Spleen (tissue), 11 donors: Measurements from ENCODE around the gene FDXR. TPM values are rescaled to one million over a fixed set of nuclear protein-coding genes. Genes with fewer than 3 reads are reported as not detected.

Source experiments
- DNase-seq: peaks from one replicate; pipeline ENCODE4 v3.0.0-alpha.2; 2020
- H3K27ac ChIP-seq, 8 donors: fragments of 200-600 bp; sonication (generic) in 7 of 8; 1 replicate in 4 of 8; 2 replicates in 4 of 8; pipeline versions ENCODE4 v1.5.0 to v1.8.0; 2016 to 2021; ENCODE audit warnings: inconsistent platforms in 4 of 8, mild to moderate bottlenecking in 4 of 8, moderate library complexity in 1 of 8
- H3K27me3 ChIP-seq, 7 donors: fragments of 200-600 bp; sonication (generic) in 6 of 7; replicated peaks in 1 of 7; 1 replicate in 4 of 7; 2 replicates in 3 of 7; pipeline versions ENCODE4 v1.5.0 to v1.8.0; 2016 to 2021; ENCODE audit warnings: inconsistent platforms in 3 of 7, mild to moderate bottlenecking in 1 of 7
- H3K36me3 ChIP-seq, 6 donors: fragments of 200-600 bp; sonication (generic) in 5 of 6; 1 replicate in 4 of 6; 2 replicates in 2 of 6; pipeline versions ENCODE4 v1.5.0 to v1.8.0; 2016 to 2021; ENCODE audit warnings: inconsistent platforms in 2 of 6
- H3K4me1 ChIP-seq, 6 donors: fragments of 200-600 bp; sonication (generic) in 5 of 6; 1 replicate in 3 of 6; 2 replicates in 3 of 6; pipeline versions ENCODE4 v1.5.0 to v1.8.0; 2016 to 2021; ENCODE audit warnings: inconsistent platforms in 3 of 6
- H3K4me3 ChIP-seq, 8 donors: fragments of 200-600 bp; sonication (generic) in 7 of 8; 1 replicate in 4 of 8; 2 replicates in 4 of 8; pipeline versions ENCODE4 v1.5.0 to v1.8.0; 2016 to 2021; ENCODE audit warnings: inconsistent platforms in 4 of 8, mild to moderate bottlenecking in 4 of 8, moderate library complexity in 2 of 8
- H3K9me3 ChIP-seq, 8 donors: fragments of 200-600 bp; sonication (generic) in 7 of 8; 1 replicate in 4 of 8; 2 replicates in 4 of 8; pipeline versions ENCODE4 v1.5.0 to v1.8.0; 2016 to 2021; ENCODE audit warnings: inconsistent platforms in 4 of 8
- CTCF ChIP-seq, 11 experiments: fragments of 200-600 bp in 7 of 11; fragments of 450-650 bp in 4 of 11; sonication (generic) in 4 of 11; IDR thresholded peaks in 8 of 11; conservative IDR thresholded peaks in 3 of 11; 1 replicate in 7 of 11; 2 replicates in 4 of 11; pipeline versions ENCODE4 v1.4.0 to v1.8.0; 2016 to 2021; ENCODE audit warnings: antibody characterized with exemption in 11 of 11, inconsistent platforms in 4 of 11, mild to moderate bottlenecking in 1 of 11
- POLR2A ChIP-seq, 3 donors: fragments of 450-650 bp; IDR thresholded peaks; one replicate each; pipeline ENCODE4 v1.5.1; 2017; ENCODE audit warnings: antibody characterized with exemption in 3 of 3, mild to moderate bottlenecking in 1 of 3
- POLR2AphosphoS5 ChIP-seq, 3 donors: sonication (generic); formaldehyde crosslinking; IDR thresholded peaks; one replicate each; pipeline ENCODE4 v1.5.1; 2017; ENCODE audit warnings: antibody characterized with exemption in 3 of 3
- WGBS, 5 donors: extraction: QIAGEN DNeasy Blood & Tissue Kit in 3 of 5; methylation state at CpG; one replicate each; pipeline versions ENCODE4 v1.1.5 to v1.1.7; 2013 to 2018; 5-methylcytosine and 5-hydroxymethylcytosine counted together
- intact Hi-C: fragments of 100-400 bp; cut with DNase I; formaldehyde crosslinking; loops from one replicate; pipeline ENCODE4 v1.15.0; 2023; ENCODE audit warnings: low total_unique reads
- polyA plus RNA-seq, 3 donors: library from polyadenylated mRNA; stranded (reverse); fragments of 200-250 nt; gene quantifications; one replicate each; pipeline ENCODE4 v1.2.1, GENCODE V29; 2013
- total RNA-seq, 7 donors: library from RNA; depleted of rRNA in 3 of 7; stranded (reverse); fragments of >200 nt in 3 of 7; fragmentation: NEBNext Ultra II Directional in 4 of 7; extraction: Animal tissue kit (Norgen Biotek cat#: 25700) in 4 of 7; gene quantifications; one replicate each; pipeline versions ENCODE4 v1.1.0 to v1.2.1, GENCODE V29; 2016 to 2021
- donor health status: healthy with polysubstance abuse.
- donor health status: DM: no; HTN: no; CAD: no; lungs with moderate emphysema.
- donor health status: DM: no; HTN: no; CAD: no.
- donor health status: Bipolar disorder and iron deficiency.
- donor health status: healthy.
- donor health status: DM: no; HTN: no; CAD: no.
- donor health status: DM: yes; HTN: yes; CAD: no.

Gene FDXR
- total and polyA plus RNA-seq, 10 donors, result 13.6 to 114 (median 40.9) TPM

GRCh38 chr17:74842146-74842598 is 30.6 kb downstream of the FDXR start:
- Histone ChIP-seq H3K36me3 (peaks cover 0 to 21% (median 5%) of the 10 kb centered on the region in 6 donors), H3K4me1 (peaks cover 14 to 37% (median 31%) of the 10 kb centered on the region in 6 donors), H3K27ac (peak overlapping the region in 2 of 8 donors; percentile 28 to 55), H3K27me3 (peaks cover 0 to 40% (median 0%) of the 10 kb centered on the region in 7 donors), H3K9me3 (no peaks in the 10 kb centered on the region), H3K4me3 (peak overlapping the region in 6 of 8 donors; percentile 14 to 70 (median 36))
- no peak for DNase-seq
- intact Hi-C loops, result no loop called here
- TF ChIP-seq CTCF (IDR thresholded peaks at IDR 0.05 in 8 of 11, conservative IDR thresholded peaks at IDR 0.05 in 3 of 11), result no peak
- no peak for TF ChIP-seq POLR2A (IDR thresholded peaks at IDR 0.05)
- no peak for TF ChIP-seq POLR2AphosphoS5 (IDR thresholded peaks at IDR 0.05)
- 79 to 84% (median 80%) methylated on average over 3 to 8 of the region's 8 CpGs for WGBS, 5 donors

DNA sequence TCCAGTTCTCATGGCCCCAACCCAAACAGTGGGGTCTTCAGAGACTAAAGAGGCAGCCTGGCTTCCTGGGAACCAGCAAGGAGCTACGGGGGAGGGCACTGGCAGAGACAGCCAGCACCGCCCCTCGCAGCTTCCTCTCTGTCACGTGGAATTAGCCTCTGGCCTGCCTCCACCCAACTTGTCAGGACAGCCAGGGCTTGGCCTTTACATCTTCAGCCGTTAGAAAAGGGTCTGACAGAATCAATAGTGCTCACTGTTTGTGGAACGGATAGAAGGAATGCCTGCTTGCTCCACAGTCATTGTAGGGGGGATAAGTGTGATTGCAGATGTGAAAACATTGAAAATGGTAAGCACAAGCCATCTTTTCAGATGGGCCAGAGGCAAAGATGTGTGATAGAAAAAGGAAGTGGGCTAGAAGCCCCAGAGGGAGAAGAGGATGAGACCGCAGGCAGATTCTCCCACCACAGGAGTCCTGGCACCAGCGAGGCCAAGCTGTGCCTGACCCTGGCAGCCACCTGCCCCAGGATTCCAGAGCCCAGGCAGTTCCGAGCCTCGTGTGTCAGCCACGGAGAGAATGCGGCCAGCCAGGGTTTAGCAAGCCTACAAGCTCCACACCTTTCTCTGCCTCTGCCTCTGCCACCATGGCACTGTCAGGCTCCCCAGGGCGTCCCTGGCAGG is 31.7 kb downstream of the FDXR start:
- TF ChIP-seq CTCF (IDR thresholded peaks at IDR 0.05 in 8 of 11, conservative IDR thresholded peaks at IDR 0.05 in 3 of 11) (no peak), POLR2A (IDR thresholded peaks at IDR 0.05) (no peak), POLR2AphosphoS5 (IDR thresholded peaks at IDR 0.05) (peak in 2 of 3 donors; percentile 7 to 34)
- H3K4me3 ChIP-seq, result no peak overlapping the region
- peaks cover 14 to 37% (median 31%) of the 10 kb centered on the region in 6 donors for H3K4me1 ChIP-seq
- H3K9me3 ChIP-seq, result no peaks in the 10 kb centered on the region
- no peak for DNase-seq
- intact Hi-C loops, result no loop called here
- peak overlapping the region in 5 of 8 donors; percentile 47 to 66 (median 55) for H3K27ac ChIP-seq
- H3K27me3 ChIP-seq, result peaks cover 0 to 40% (median 0%) of the 10 kb centered on the region in 7 donors
- WGBS, 5 donors, result 34 to 39% (median 35%) methylated on average over 13 of the region's 13 CpGs
- peaks cover 0 to 32% (median 16%) of the 10 kb centered on the region in 6 donors for H3K36me3 ChIP-seq

- H3K4me3 ChIP-seq, result no peak overlapping the region
- peaks cover 0 to 41% (median 21%) of the 10 kb centered on the region in 6 donors for H3K36me3 ChIP-seq
- H3K9me3 ChIP-seq, result no peaks in the 10 kb centered on the region
- TF ChIP-seq POLR2AphosphoS5 (IDR thresholded peaks at IDR 0.05), result no peak
- no peak for TF ChIP-seq CTCF (IDR thresholded peaks at IDR 0.05 in 8 of 11, conservative IDR thresholded peaks at IDR 0.05 in 3 of 11)
- no peak for TF ChIP-seq POLR2A (IDR thresholded peaks at IDR 0.05)
- WGBS, 5 donors, result 73 to 79% (median 75%) methylated on average over 6 to 7 of the region's 7 CpGs
- H3K27me3 ChIP-seq, result peaks cover 0 to 33% (median 0%) of the 10 kb centered on the region in 7 donors
- DNase-seq, result no peak
- intact Hi-C loops, result no loop called here
- H3K4me1 ChIP-seq, result peaks cover 14 to 41% (median 32%) of the 10 kb centered on the region in 6 donors
- peak overlapping the region in 4 of 8 donors; percentile 53 to 66 (median 57) for H3K27ac ChIP-seq
These were observed 32.6 kb downstream of the FDXR start for GRCh38 chr17:74839990-74840852.
